Spleen (tissue), 7 donors: ENCODE results near the gene METRNL.

ENCODE experiments used
- POLR2AphosphoS5 ChIP-seq, 3 donors: sonication (generic); formaldehyde crosslinking; IDR thresholded peaks; one replicate each; pipeline ENCODE4 v1.5.1; 2017; ENCODE audit warnings: antibody characterized with exemption in 3 of 3
- TF ChIP-seq, protein P1 (sequence below), 11 experiments: fragments of 200-600 bp in 7 of 11; fragments of 450-650 bp in 4 of 11; sonication (generic) in 4 of 11; IDR thresholded peaks in 8 of 11; conservative IDR thresholded peaks in 3 of 11; 1 replicate in 7 of 11; 2 replicates in 4 of 11; pipeline versions ENCODE4 v1.4.0 to v1.8.0; 2016 to 2021; ENCODE audit warnings: antibody characterized with exemption in 11 of 11, inconsistent platforms in 4 of 11, mild to moderate bottlenecking in 1 of 11
- donor health status: DM: no; HTN: no; CAD: no; lungs with moderate emphysema.
- donor health status: DM: no; HTN: no; CAD: no.
- donor health status: DM: no; HTN: no; CAD: no.

DNA sequence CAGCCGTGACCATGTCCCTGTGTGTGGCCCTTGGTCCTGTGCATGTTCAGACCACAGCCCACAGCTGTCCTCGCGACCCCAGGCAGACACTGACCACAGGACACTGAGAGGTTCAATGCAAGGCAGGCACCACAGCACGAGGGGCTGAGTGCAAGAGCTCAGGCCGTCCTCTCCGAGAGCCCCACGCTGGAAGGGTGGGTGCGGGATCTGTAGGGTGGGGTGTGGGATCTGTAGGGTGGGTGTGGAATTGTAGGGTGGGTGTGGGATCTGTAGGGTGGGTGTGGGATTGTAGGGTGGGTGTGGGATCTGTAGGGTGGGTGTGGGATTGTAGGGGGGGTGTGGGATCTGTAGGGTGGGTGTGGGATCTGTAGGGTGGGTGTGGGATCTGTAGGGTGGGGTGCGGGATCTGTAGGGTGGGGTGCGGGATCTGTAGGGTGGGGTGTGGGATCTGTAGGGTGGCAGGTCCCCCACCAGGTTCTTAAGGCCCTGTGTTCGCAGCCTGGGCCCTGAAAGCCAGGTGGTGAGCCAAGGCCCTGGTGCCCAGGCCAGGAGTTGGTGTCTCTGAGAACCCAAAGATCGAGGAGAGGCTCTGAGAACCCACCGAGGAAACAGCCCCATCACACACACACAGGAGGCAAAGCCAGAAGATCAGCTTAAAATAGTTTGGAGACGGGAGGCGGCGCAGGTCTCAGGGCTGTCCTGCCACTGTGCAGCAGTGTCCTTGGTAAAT is 48.2 kb downstream of the METRNL start:
- TF ChIP-seq POLR2AphosphoS5 (IDR thresholded peaks at IDR 0.05), result no peak
- TF ChIP-seq, protein P1, sequence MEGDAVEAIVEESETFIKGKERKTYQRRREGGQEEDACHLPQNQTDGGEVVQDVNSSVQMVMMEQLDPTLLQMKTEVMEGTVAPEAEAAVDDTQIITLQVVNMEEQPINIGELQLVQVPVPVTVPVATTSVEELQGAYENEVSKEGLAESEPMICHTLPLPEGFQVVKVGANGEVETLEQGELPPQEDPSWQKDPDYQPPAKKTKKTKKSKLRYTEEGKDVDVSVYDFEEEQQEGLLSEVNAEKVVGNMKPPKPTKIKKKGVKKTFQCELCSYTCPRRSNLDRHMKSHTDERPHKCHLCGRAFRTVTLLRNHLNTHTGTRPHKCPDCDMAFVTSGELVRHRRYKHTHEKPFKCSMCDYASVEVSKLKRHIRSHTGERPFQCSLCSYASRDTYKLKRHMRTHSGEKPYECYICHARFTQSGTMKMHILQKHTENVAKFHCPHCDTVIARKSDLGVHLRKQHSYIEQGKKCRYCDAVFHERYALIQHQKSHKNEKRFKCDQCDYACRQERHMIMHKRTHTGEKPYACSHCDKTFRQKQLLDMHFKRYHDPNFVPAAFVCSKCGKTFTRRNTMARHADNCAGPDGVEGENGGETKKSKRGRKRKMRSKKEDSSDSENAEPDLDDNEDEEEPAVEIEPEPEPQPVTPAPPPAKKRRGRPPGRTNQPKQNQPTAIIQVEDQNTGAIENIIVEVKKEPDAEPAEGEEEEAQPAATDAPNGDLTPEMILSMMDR (IDR thresholded peaks at IDR 0.05 in 8 of 11, conservative IDR thresholded peaks at IDR 0.05 in 3 of 11), result no peak
